ENCODE results near the gene IDI1.

Gene IDI1

GRCh38 chr10:990808-991207, 58.1 kb downstream of the IDI1 start:
- H3K4me3 ChIP-seq (replicated peaks; ENCODE audit: low read depth, low read length): no peak overlapping the region
- TF ChIP-seq CTCF (IDR thresholded peaks at IDR 0.05; ENCODE audit: low read length, missing control alignments): no peak
- DNase-seq (ENCODE audit: low read depth): no peak

All from fibroblast of pulmonary artery (primary cell).